HG03280 (cell line): ENCODE data around the gene SDK2.

Experiments
- ATAC-seq: cut with Tn5 transposase; IDR thresholded peaks from one replicate; pipeline ENCODE4 v1.9.1; 2021; ENCODE audit warnings: mild to moderate bottlenecking, moderate library complexity; ENCODE audit not compliant: unreplicated experiment

The SDK2 gene

GRCh38 chr17:73611630-73612029 lies 32.6 kb downstream of the SDK2 start:
- no peak for ATAC-seq

GRCh38 chr17:73610331-73610911 lies 33.8 kb downstream of the SDK2 start:
- no peak for ATAC-seq

- ATAC-seq, result no peak
Observed at GRCh38 chr17:73609758-73610157, 34.5 kb downstream of the SDK2 start.

GRCh38 chr17:73609060-73609459 lies 35.2 kb downstream of the SDK2 start:
- no peak for ATAC-seq

- ATAC-seq, result no peak
Observed at GRCh38 chr17:73605444-73605843, 38.8 kb downstream of the SDK2 start.

- ATAC-seq, result no peak
Observed at GRCh38 chr17:73604476-73604875, 39.8 kb downstream of the SDK2 start.

GRCh38 chr17:73603971-73604370 lies 40.3 kb downstream of the SDK2 start:
- ATAC-seq, result no peak

GRCh38 chr17:73600103-73600871 lies 44.0 kb downstream of the SDK2 start:
- no peak for ATAC-seq

- no peak for ATAC-seq
Observed at GRCh38 chr17:73599599-73599998, 44.6 kb downstream of the SDK2 start.

GRCh38 chr17:73598212-73598611 lies 46.0 kb downstream of the SDK2 start:
- ATAC-seq, result no peak

GRCh38 chr17:73595931-73596330 lies 48.3 kb downstream of the SDK2 start:
- ATAC-seq, result no peak

- ATAC-seq, result no peak
Observed at GRCh38 chr17:73595479-73595878, 48.8 kb downstream of the SDK2 start.

- no peak for ATAC-seq
Observed at GRCh38 chr17:73595068-73595467, 49.2 kb downstream of the SDK2 start.

- no peak for ATAC-seq
Observed at GRCh38 chr17:73594598-73594997, 49.6 kb downstream of the SDK2 start.

- no peak for ATAC-seq
Observed at GRCh38 chr17:73594025-73594424, 50.2 kb downstream of the SDK2 start.

GRCh38 chr17:73593249-73593965 lies 50.8 kb downstream of the SDK2 start:
- ATAC-seq, result no peak

GRCh38 chr17:73592501-73592961 lies 51.7 kb downstream of the SDK2 start:
- no peak for ATAC-seq

- no peak for ATAC-seq
Observed at GRCh38 chr17:73592079-73592415, 52.2 kb downstream of the SDK2 start.

- ATAC-seq, result no peak
Observed at GRCh38 chr17:73591296-73592078, 52.8 kb downstream of the SDK2 start.

GRCh38 chr17:73589363-73589980 lies 54.8 kb downstream of the SDK2 start:
- no peak for ATAC-seq

GRCh38 chr17:73588891-73589290 lies 55.4 kb downstream of the SDK2 start:
- ATAC-seq, result no peak
